Heart left ventricle (tissue), 16 donors: ENCODE measurements around the gene AFMID. TPM values are rescaled to one million over a fixed set of nuclear protein-coding genes. Genes with fewer than 3 reads are reported as not detected.
A peak's percentile ranks its signal among the peaks of the same experiment; 100 is the strongest.

Experiments used
- ATAC-seq, 4 donors: fragments of 200-7000 bp; cut with Tn5 transposase; one replicate each; pipeline ENCODE4 v1.9.1; 2020 to 2022; ENCODE audit warnings: moderate library complexity in 4 of 4, mild to moderate bottlenecking in 3 of 4, moderate number of reproducible peaks in 1 of 4
- DNase-seq, 5 donors: peaks; one replicate each; pipeline ENCODE4 v3.0.0-alpha.2; 2020
- H3K27ac ChIP-seq, 12 donors: fragments of 200-600 bp; sonication (generic) in 4 of 12; one replicate each; pipeline versions ENCODE4 v1.5.0 to v1.8.0; 2016 to 2022; ENCODE audit warnings: mild to moderate bottlenecking in 2 of 12
- H3K27me3 ChIP-seq, 9 donors: fragments of 200-600 bp; sonication (generic) in 2 of 9; one replicate each; pipeline versions ENCODE4 v1.5.1 to v1.8.0; 2016 to 2022; ENCODE audit warnings: mild to moderate bottlenecking in 3 of 9
- H3K36me3 ChIP-seq, 9 donors: fragments of 200-600 bp; sonication (generic) in 2 of 9; one replicate each; pipeline versions ENCODE4 v1.5.0 to v1.8.0; 2018 to 2022; ENCODE audit warnings: mild to moderate bottlenecking in 2 of 9
- H3K4me1 ChIP-seq, 12 donors: fragments of 200-600 bp; sonication (generic) in 4 of 12; one replicate each; pipeline versions ENCODE4 v1.5.0 to v1.8.0; 2016 to 2022; ENCODE audit warnings: mild to moderate bottlenecking in 3 of 12
- H3K4me3 ChIP-seq, 12 donors: fragments of 200-600 bp; sonication (generic) in 4 of 12; one replicate each; pipeline versions ENCODE4 v1.5.0 to v1.8.0; 2017 to 2022; ENCODE audit warnings: mild to moderate bottlenecking in 9 of 12, moderate library complexity in 4 of 12
- H3K9me3 ChIP-seq, 12 donors: fragments of 200-600 bp; sonication (generic) in 4 of 12; one replicate each; pipeline versions ENCODE4 v1.5.0 to v1.8.0; 2016 to 2022; ENCODE audit warnings: mild to moderate bottlenecking in 1 of 12
- POLR2A ChIP-seq, 2 donors: fragments of 450-650 bp; IDR thresholded peaks; one replicate each; pipeline ENCODE4 v1.6.1; 2017; ENCODE audit warnings: antibody characterized with exemption in 2 of 2, mild to moderate bottlenecking in 2 of 2, moderate library complexity in 2 of 2
- WGBS, 4 donors: extraction: QIAGEN DNeasy Blood & Tissue Kit in 2 of 4; methylation state at CpG; one replicate each; pipeline versions ENCODE4 v1.1.5 to v1.1.7; 2013 to 2018; 5-methylcytosine and 5-hydroxymethylcytosine counted together
- intact Hi-C, 10 donors: fragments of 100-400 bp; cut with DNase I; formaldehyde crosslinking; loops; one replicate each; pipeline versions ENCODE4 v1.11.1 to v1.14.2; 2022
- polyA plus RNA-seq, 2 donors: library from polyadenylated mRNA; stranded (reverse); fragments of 200-250 nt; gene quantifications; one replicate each; pipeline ENCODE4 v1.2.3, GENCODE V29; 2013
- total RNA-seq, 9 donors: library from RNA; depleted of rRNA in 2 of 9; stranded (reverse); fragments of >200 nt in 2 of 9; fragmentation: NEBNext Ultra II Directional in 3 of 9; extraction: Animal tissue kit (Norgen Biotek cat#: 25700) in 3 of 9; gene quantifications; one replicate each; pipeline versions ENCODE4 v1.1.0 to v1.2.4, GENCODE V29; 2016 to 2023
- TF ChIP-seq, protein P1 (sequence below), 12 donors: fragments of 200-600 bp; sonication (generic) in 4 of 12; IDR thresholded peaks; one replicate each; pipeline versions ENCODE4 v1.5.0 to v1.8.0; 2018 to 2022; ENCODE audit warnings: antibody characterized with exemption in 12 of 12, mild to moderate bottlenecking in 5 of 12
- donor health status: ischemic (EF 13 %, LVEDD 7.1; RV severe dilation, severe dysfunction).
- donor health status: healthy with polysubstance abuse.
- donor health status: DM: no; HTN: yes; CAD: no.
- donor health status: DM: no; HTN: no; CAD: no.
- donor health status: ischemic (EF 25% LVEDD 6.9; RV normal size, moderate dysfunction).
- donor health status: ischemic (EF 25% LVEDD 5.7; RV mildly dilated, moderate dysfunction).
- donor health status: healthy.
- donor health status: DM: yes; HTN: yes; CAD: no.
- donor health status: ischemic (EF 35%, LVEDD 5.7; RV mildly dilated, moderate dysfunction).
- donor health status: nonischemic (EF 11% LVEDD 7.7; RV severe dilation, severe dysfunction).
- donor health status: DM: yes; HTN: yes; CAD: no.
- donor health status: PGD.
- donor health status: ischemic (EF 29% LVEDD 5.4; RV normal size, mild dysfunction).
- donor health status: nonischemic (EF 23%, LVEDD 6.1; RV moderate dilation, normal function).

Gene AFMID
- total and polyA plus RNA-seq, 11 donors: 12.8 to 86.6 (median 30.2) TPM

DNA sequence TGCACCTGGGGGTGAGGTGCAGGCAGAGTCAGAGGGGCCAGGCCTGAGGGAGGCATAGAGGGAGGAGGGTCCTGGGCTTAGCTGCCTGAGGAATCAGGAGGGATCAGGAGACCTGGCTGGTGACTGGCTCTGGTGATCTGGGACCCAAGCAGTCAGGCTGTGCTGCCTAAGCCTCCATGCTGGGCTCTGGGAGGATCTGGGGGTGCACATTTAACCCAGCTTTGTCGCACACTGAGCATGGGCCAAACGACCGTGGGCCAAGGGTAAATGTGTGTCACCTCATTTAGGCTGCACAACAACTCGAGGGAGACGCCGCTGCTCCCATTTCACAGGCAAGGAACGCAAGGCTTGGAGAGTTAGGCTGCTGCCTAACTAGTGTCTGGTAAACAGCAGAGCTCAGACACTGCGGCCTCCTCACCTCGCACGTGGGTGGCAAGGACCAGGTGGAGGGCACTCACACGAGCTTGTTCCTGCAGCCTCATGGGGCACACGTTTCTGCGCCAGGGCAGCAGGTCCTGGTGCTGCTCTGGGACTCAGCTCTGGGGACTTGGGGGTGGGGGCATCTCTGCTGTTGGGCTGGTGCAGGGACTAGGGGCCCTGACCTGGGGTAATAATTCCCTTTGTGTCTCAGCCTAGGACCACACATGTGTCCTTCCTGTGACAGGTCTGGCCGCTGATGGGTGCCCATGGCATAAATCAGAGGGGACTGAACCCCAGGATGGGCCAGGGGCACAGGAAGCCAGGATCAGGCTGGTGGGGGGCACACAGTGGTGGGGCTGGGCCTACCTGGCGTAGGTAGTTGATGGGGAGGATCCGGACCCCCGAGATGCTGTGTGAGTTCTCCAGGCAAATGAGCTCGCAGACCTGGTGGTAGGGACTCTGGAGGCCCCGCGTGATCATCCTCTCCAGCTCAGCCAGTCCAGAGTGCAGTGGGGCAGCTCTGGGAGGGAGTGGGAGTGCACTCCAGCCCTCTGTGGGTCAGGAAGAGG lies 63.0 kb downstream of the AFMID start:
- DNase-seq (peak in 2 of 5 donors; percentile 14 to 54), ATAC-seq (no peak)
- 67 to 77% (median 73%) methylated on average over 12 to 20 of the region's 20 CpGs for WGBS, 4 donors
- no peak for TF ChIP-seq POLR2A (IDR thresholded peaks at IDR 0.05)
- TF ChIP-seq, protein P1, sequence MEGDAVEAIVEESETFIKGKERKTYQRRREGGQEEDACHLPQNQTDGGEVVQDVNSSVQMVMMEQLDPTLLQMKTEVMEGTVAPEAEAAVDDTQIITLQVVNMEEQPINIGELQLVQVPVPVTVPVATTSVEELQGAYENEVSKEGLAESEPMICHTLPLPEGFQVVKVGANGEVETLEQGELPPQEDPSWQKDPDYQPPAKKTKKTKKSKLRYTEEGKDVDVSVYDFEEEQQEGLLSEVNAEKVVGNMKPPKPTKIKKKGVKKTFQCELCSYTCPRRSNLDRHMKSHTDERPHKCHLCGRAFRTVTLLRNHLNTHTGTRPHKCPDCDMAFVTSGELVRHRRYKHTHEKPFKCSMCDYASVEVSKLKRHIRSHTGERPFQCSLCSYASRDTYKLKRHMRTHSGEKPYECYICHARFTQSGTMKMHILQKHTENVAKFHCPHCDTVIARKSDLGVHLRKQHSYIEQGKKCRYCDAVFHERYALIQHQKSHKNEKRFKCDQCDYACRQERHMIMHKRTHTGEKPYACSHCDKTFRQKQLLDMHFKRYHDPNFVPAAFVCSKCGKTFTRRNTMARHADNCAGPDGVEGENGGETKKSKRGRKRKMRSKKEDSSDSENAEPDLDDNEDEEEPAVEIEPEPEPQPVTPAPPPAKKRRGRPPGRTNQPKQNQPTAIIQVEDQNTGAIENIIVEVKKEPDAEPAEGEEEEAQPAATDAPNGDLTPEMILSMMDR (IDR thresholded peaks at IDR 0.05): no peak
- Histone ChIP-seq H3K9me3 (peaks cover 0 to 5% (median 0%) of the 10 kb centered on the region in 12 donors), H3K27me3 (no peaks in the 10 kb centered on the region), H3K36me3 (no peaks in the 10 kb centered on the region), H3K4me1 (peaks cover 0 to 35% (median 13%) of the 10 kb centered on the region in 12 donors), H3K4me3 (peak overlapping the region in 2 of 12 donors; percentile 18 to 38), H3K27ac (peak overlapping the region in 1 of 12 donors; percentile 64)
- intact Hi-C loops: loop anchor here in 9 of 10 donors (1.0 to 5.0 kb wide), 9 partner anchors 63 to 173 kb away; partner anchors contain the start of genes TMC6 (in 2 of the 9), AFMID (in 1 of the 9) and TK1 (in 1 of the 9)

DNA sequence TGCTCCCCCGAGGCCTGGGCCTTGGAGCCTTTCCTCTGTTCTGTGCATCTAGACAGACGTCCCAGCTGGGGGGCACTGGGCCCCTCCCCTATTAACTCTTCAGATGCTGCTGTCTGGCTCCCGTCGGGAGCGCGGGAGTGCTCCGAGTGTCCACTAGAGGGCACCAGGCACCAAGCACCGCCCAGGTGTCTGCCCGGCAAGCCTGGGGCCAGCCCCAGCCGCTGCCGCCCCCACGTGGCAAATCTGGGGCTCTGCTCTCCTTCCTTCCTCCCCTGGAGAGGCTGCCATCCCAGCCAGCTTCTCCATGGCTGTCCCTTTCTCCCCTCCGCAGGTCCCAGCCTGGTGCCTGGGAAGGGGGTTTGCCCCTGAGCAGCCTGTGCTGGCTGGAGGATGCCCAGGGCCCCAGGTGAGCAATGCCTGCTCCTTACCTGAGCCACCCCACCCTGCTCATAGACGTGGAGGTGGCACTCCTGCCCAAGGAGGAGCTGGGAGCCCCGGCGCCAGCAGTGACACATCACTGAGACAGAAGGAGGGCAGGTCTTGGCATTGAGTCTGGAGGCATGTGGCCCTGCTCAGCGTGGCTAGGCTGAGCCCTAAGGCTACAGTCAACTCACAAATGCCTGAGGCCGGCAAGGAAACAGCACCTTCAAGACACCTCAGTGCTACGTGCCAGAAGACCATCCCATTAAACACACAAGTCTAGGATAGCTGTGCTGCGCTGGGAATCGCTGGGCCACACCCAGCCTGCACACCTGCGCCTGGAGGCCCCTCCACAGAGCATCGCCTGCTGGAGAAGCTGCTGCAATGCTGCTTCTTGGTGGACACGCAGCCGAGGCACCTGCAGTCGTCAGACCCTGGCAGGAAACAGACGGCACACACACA lies 64.0 kb downstream of the AFMID start:
- H3K36me3 ChIP-seq: no peaks in the 10 kb centered on the region
- peak overlapping the region in 2 of 12 donors; percentile 18 to 38 for H3K4me3 ChIP-seq
- intact Hi-C loops: loop anchor here in 9 of 10 donors (1.0 to 5.0 kb wide), 10 partner anchors 64 to 172 kb away; partner anchors contain the start of genes TMC6 (in 2 of the 9), AFMID (in 1 of the 9) and TK1 (in 1 of the 9)
- H3K4me1 ChIP-seq: peaks cover 0 to 45% (median 13%) of the 10 kb centered on the region in 12 donors
- TF ChIP-seq POLR2A (IDR thresholded peaks at IDR 0.05): peak in 1 of 2 donors; percentile 19
- TF ChIP-seq, protein P1 (IDR thresholded peaks at IDR 0.05): peak; percentile 97 to 100 (median 100)
- no peaks in the 10 kb centered on the region for H3K27me3 ChIP-seq
- no peaks in the 10 kb centered on the region for H3K9me3 ChIP-seq
- peak; percentile 83 to 93 (median 86) for DNase-seq
- peak; percentile 60 to 80 (median 76) for ATAC-seq
- H3K27ac ChIP-seq: peak overlapping the region in 1 of 12 donors; percentile 64
- WGBS, 4 donors: 26 to 64% (median 35%) methylated on average over 12 to 27 of the region's 27 CpGs

DNA sequence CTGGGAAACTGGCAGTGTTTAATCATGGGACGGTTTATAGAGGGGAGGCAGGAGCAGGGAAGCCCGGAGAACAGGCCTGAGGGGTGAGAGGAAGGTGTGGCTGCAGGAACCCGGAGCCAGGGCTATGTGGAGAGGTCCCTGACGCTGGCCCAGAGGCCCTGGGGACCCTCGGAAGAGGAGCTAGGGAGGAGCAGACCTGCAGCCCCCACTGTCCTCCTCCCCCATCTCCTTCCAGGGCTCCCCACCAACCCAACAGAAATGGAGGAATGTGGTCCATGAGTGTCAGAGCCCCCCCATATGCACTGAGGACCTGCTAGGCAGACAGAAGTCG lies 64.6 kb downstream of the AFMID start:
- 62 to 72% (median 69%) methylated on average over 4 to 6 of the region's 6 CpGs for WGBS, 4 donors
- DNase-seq (peak in 1 of 5 donors; percentile 23), ATAC-seq (no peak)
- Histone ChIP-seq H3K4me1 (peaks cover 0 to 51% (median 18%) of the 10 kb centered on the region in 12 donors), H3K27ac (peak overlapping the region in 1 of 12 donors; percentile 54), H3K4me3 (peak overlapping the region in 1 of 12 donors; percentile 38), H3K27me3 (no peaks in the 10 kb centered on the region), H3K36me3 (no peaks in the 10 kb centered on the region), H3K9me3 (no peaks in the 10 kb centered on the region)
- no peak for TF ChIP-seq POLR2A (IDR thresholded peaks at IDR 0.05)
- TF ChIP-seq, protein P1 (IDR thresholded peaks at IDR 0.05): no peak
- intact Hi-C loops: loop anchor here (1.0 to 5.0 kb wide), 10 partner anchors 64 to 171 kb away; partner anchors contain the start of genes TMC6 (in 2 of the 10), AFMID (in 1 of the 10) and TK1 (in 1 of the 10)
